Neural cell (in vitro differentiated cells): ENCODE measurements around the gene MAD1L1. TPM values are rescaled to one million over a fixed set of nuclear protein-coding genes. Genes with fewer than 3 reads are reported as not detected.

Source experiments
- H2AFZ ChIP-seq: fragments of 200-600, 300-800 bp; sonication (generic), shearing (Covaris generic); 2 replicates; pipeline ENCODE4 v1.6.0; 2014; ENCODE audit warnings: low read depth, mild to moderate bottlenecking, antibody characterized with exemption, low read length, moderate library complexity
- H3F3A ChIP-seq: fragments of 200-600 bp; shearing (Covaris generic); 2 replicates; pipeline ENCODE4 v1.6.1; 2016; ENCODE audit warnings: mild to moderate bottlenecking, moderate library complexity, mixed read lengths, antibody characterized with exemption, low read length; ENCODE audit not compliant: insufficient read depth, poor library complexity, severe bottlenecking
- H3K27ac ChIP-seq: fragments of 200-600, 300-800 bp; sonication (generic), shearing (Covaris generic); 2 replicates; pipeline ENCODE4 v1.5.1; 2014; ENCODE audit warnings: mild to moderate bottlenecking, low read length, moderate library complexity
- H3K27me3 ChIP-seq: fragments of 300-800, 200-600 bp; sonication (generic), shearing (Covaris generic); 2 replicates; pipeline ENCODE4 v1.6.0; 2014; ENCODE audit warnings: mild to moderate bottlenecking, low read depth, low read length, moderate library complexity; ENCODE audit not compliant: insufficient read depth
- H3K36me3 ChIP-seq: fragments of 300-800, 200-600 bp; sonication (generic), shearing (Covaris generic); 2 replicates; pipeline ENCODE4 v1.5.1; 2014; ENCODE audit warnings: mild to moderate bottlenecking, antibody characterized with exemption, low read length, moderate library complexity; ENCODE audit not compliant: insufficient read depth
- H3K4me2 ChIP-seq: fragments of 300-800, 200-600 bp; sonication (generic), shearing (Covaris generic); 2 replicates; pipeline ENCODE4 v1.6.0; 2014; ENCODE audit warnings: mild to moderate bottlenecking, low read length
- H3K4me3 ChIP-seq: fragments of 300-800, 200-600 bp; sonication (generic), shearing (Covaris generic); 2 replicates; pipeline ENCODE4 v1.5.1; 2014; ENCODE audit warnings: mild to moderate bottlenecking, low read length, moderate library complexity
- H3K79me2 ChIP-seq: fragments of 200-600 bp; shearing (Covaris generic); replicated peaks from 2 replicates; pipeline ENCODE4 v1.6.0; 2014; ENCODE audit warnings: mild to moderate bottlenecking, low read length, moderate library complexity; ENCODE audit not compliant: insufficient read depth
- H3K9ac ChIP-seq: fragments of 300-800, 200-600 bp; sonication (generic), shearing (Covaris generic); 2 replicates; pipeline ENCODE4 v1.6.1; 2016; ENCODE audit warnings: mild to moderate bottlenecking, low read length, mixed read lengths
- H3K9me2 ChIP-seq: fragments of 200-600 bp; shearing (Covaris generic); 2 replicates; pipeline ENCODE4 v1.6.1; 2016; ENCODE audit warnings: mild to moderate bottlenecking, low read length, mixed read lengths; ENCODE audit not compliant: insufficient read depth
- H3K9me3 ChIP-seq: fragments of 200-600, 300-800 bp; sonication (generic), shearing (Covaris generic); 2 replicates; pipeline ENCODE4 v1.6.1; 2016; ENCODE audit warnings: mild to moderate bottlenecking, mixed run types, low read length, moderate library complexity, mixed read lengths
- H4K20me1 ChIP-seq: fragments of 200-600 bp; shearing (Covaris generic); 2 replicates; pipeline ENCODE4 v1.6.1; 2016; ENCODE audit warnings: mild to moderate bottlenecking, mixed run types; ENCODE audit not compliant: insufficient read depth
- EP300 ChIP-seq: fragments of 450-650 bp; conservative IDR thresholded peaks from 2 replicates; pipeline ENCODE4 v1.6.1; 2014; ENCODE audit warnings: antibody characterized with exemption, mild to moderate bottlenecking, moderate library complexity; ENCODE audit not compliant: poor library complexity, severe bottlenecking
- EZH2 ChIP-seq: fragments of 200-600, 300-800 bp; shearing (Covaris generic), sonication (generic); IDR thresholded peaks from 2 replicates; pipeline ENCODE4 v1.6.1; 2014; ENCODE audit warnings: antibody characterized with exemption, low read length, borderline replicate concordance, mild to moderate bottlenecking; ENCODE audit not compliant: insufficient read depth, poor library complexity, severe bottlenecking
- MXI1 ChIP-seq: fragments of 450-650 bp; conservative IDR thresholded peaks from 2 replicates; pipeline ENCODE4 v1.6.1; 2014; ENCODE audit warnings: antibody characterized with exemption, mild to moderate bottlenecking; ENCODE audit not compliant: poor library complexity, severe bottlenecking
- POLR2AphosphoS5 ChIP-seq: IDR thresholded peaks from 2 replicates; pipeline ENCODE4 v1.6.1; 2012
- RAD21 ChIP-seq: fragments of 450-650 bp; conservative IDR thresholded peaks from 2 replicates; pipeline ENCODE4 v1.6.1; 2014; ENCODE audit warnings: antibody characterized with exemption, mild to moderate bottlenecking, moderate library complexity
- SMC3 ChIP-seq: fragments of 450-650 bp; conservative IDR thresholded peaks from 2 replicates; pipeline ENCODE4 v1.6.1; 2014; ENCODE audit warnings: antibody characterized with exemption, mild to moderate bottlenecking, moderate library complexity; ENCODE audit not compliant: poor library complexity
- TAF1 ChIP-seq: IDR thresholded peaks from 2 replicates; pipeline ENCODE4 v1.6.1; 2012; ENCODE audit warnings: low read depth
- polyA plus RNA-seq: library from polyadenylated mRNA; depleted of rRNA; stranded (reverse); fragments of >200 nt; gene quantifications from 2 replicates; pipeline ENCODE4 v1.2.3, GENCODE V29; 2014
- TF ChIP-seq, protein P1 (sequence below): fragments of 450-650 bp; IDR thresholded peaks from 2 replicates; pipeline ENCODE4 v1.5.1; 2014; ENCODE audit warnings: antibody characterized with exemption, mild to moderate bottlenecking, moderate library complexity; ENCODE audit not compliant: poor library complexity, severe bottlenecking
- TF ChIP-seq, protein P2 (sequence below): IDR thresholded peaks from 2 replicates; pipeline ENCODE4 v1.6.1; 2012; ENCODE audit warnings: borderline replicate concordance

The MAD1L1 gene
- polyA plus RNA-seq, 1 donor from 2014 or later: 31.4 TPM

DNA sequence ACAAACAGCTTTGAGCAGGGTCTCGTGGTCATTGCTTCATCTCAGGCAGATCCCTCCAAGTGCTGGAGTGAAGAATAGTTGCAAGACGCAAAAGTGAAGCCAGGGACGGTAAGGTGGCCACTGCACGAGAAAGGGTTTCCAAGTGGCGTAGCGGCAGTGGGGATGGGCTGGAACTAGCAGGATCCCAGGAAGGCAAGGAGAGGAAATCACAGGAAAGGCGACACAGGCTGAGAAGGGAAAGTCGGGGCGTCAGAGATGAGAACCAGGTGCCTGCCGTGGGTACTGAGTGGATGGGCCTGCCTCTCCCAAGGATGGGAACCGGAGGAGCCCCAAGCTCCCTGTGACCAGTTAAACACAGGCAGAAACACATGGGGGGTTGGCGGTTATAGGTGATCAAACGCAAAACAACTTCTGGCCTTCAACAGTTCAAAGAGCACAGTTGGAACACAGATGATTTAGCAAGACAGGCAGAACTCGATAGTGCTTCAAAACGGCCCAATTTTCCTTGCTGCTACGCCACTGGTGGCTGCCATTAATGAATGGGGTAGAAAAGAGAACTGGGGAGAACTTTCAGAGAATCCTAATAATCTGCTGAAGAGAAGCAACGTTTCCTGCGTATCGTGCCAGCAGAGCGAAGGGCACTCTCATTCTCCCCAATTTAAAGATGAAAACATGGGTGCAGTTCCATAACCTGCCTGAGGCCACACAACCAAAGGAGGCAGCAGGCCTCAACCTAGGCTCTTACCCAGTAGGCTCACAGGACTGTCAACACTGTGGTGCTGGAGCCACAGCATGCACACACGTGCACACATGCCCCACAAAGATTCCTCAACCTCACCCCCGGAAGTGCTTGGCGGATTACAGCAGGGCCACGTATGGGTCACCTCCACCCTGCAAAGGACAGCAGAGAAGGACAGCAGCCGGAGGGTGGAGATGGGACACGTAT lies 61.9 kb downstream of the MAD1L1 start:
- H3K36me3 ChIP-seq: peaks cover 5% of the 10 kb centered on the region
- no peak overlapping the region for H3K9ac ChIP-seq
- H3K27me3 ChIP-seq: no peaks in the 10 kb centered on the region
- H3K4me3 ChIP-seq: no peak overlapping the region
- H3K9me3 ChIP-seq: no peaks in the 10 kb centered on the region
- no peaks in the 10 kb centered on the region for H3K9me2 ChIP-seq
- TF ChIP-seq MXI1: no peak
- TF ChIP-seq TAF1: no peak
- TF ChIP-seq EP300: no peak
- TF ChIP-seq EZH2: no peak
- no peak for TF ChIP-seq SMC3
- TF ChIP-seq, protein P1, sequence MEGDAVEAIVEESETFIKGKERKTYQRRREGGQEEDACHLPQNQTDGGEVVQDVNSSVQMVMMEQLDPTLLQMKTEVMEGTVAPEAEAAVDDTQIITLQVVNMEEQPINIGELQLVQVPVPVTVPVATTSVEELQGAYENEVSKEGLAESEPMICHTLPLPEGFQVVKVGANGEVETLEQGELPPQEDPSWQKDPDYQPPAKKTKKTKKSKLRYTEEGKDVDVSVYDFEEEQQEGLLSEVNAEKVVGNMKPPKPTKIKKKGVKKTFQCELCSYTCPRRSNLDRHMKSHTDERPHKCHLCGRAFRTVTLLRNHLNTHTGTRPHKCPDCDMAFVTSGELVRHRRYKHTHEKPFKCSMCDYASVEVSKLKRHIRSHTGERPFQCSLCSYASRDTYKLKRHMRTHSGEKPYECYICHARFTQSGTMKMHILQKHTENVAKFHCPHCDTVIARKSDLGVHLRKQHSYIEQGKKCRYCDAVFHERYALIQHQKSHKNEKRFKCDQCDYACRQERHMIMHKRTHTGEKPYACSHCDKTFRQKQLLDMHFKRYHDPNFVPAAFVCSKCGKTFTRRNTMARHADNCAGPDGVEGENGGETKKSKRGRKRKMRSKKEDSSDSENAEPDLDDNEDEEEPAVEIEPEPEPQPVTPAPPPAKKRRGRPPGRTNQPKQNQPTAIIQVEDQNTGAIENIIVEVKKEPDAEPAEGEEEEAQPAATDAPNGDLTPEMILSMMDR: no peak
- TF ChIP-seq POLR2AphosphoS5: no peak
- TF ChIP-seq, protein P2, sequence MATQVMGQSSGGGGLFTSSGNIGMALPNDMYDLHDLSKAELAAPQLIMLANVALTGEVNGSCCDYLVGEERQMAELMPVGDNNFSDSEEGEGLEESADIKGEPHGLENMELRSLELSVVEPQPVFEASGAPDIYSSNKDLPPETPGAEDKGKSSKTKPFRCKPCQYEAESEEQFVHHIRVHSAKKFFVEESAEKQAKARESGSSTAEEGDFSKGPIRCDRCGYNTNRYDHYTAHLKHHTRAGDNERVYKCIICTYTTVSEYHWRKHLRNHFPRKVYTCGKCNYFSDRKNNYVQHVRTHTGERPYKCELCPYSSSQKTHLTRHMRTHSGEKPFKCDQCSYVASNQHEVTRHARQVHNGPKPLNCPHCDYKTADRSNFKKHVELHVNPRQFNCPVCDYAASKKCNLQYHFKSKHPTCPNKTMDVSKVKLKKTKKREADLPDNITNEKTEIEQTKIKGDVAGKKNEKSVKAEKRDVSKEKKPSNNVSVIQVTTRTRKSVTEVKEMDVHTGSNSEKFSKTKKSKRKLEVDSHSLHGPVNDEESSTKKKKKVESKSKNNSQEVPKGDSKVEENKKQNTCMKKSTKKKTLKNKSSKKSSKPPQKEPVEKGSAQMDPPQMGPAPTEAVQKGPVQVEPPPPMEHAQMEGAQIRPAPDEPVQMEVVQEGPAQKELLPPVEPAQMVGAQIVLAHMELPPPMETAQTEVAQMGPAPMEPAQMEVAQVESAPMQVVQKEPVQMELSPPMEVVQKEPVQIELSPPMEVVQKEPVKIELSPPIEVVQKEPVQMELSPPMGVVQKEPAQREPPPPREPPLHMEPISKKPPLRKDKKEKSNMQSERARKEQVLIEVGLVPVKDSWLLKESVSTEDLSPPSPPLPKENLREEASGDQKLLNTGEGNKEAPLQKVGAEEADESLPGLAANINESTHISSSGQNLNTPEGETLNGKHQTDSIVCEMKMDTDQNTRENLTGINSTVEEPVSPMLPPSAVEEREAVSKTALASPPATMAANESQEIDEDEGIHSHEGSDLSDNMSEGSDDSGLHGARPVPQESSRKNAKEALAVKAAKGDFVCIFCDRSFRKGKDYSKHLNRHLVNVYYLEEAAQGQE: no peak
- no peak for TF ChIP-seq RAD21
- H3K27ac ChIP-seq: no peak overlapping the region
- H3K4me2 ChIP-seq: no peak overlapping the region
- H3F3A ChIP-seq: no peaks in the 10 kb centered on the region
- H3K79me2 ChIP-seq: no peaks in the 10 kb centered on the region
- no peaks in the 10 kb centered on the region for H4K20me1 ChIP-seq
- H2AFZ ChIP-seq: no peak overlapping the region

- H3F3A ChIP-seq: no peaks in the 10 kb centered on the region
- H3K9me3 ChIP-seq: no peaks in the 10 kb centered on the region
- no peak for TF ChIP-seq RAD21
- no peak for TF ChIP-seq MXI1
- no peak for TF ChIP-seq TAF1
- TF ChIP-seq, protein P1: no peak
- no peak for TF ChIP-seq SMC3
- no peak for TF ChIP-seq POLR2AphosphoS5
- H3K4me2 ChIP-seq: no peak overlapping the region
- H3K4me3 ChIP-seq: no peak overlapping the region
- no peaks in the 10 kb centered on the region for H3K27me3 ChIP-seq
- no peaks in the 10 kb centered on the region for H3K79me2 ChIP-seq
- peaks cover 5% of the 10 kb centered on the region for H3K36me3 ChIP-seq
- H2AFZ ChIP-seq: no peak overlapping the region
- H4K20me1 ChIP-seq: no peaks in the 10 kb centered on the region
- H3K27ac ChIP-seq: no peak overlapping the region
- H3K9ac ChIP-seq: no peak overlapping the region
- H3K9me2 ChIP-seq: no peaks in the 10 kb centered on the region
Measured at GRCh38 chr7:2169923-2170575, 62.7 kb downstream of the MAD1L1 start.
